ENCODE measurements around the gene DNAAF2. TPM values are rescaled to one million over a fixed set of nuclear protein-coding genes. Genes with fewer than 3 reads are reported as not detected.
"Not testable (repeated sequence)": the region's sequence is repeated elsewhere in the genome, so short reads cannot be mapped to it uniquely, and the experiment has no call there.

The DNAAF2 gene
- total RNA-seq, result 17.2 TPM

- peak; percentile 58 for DNase-seq
These were observed at the start of gene DNAAF2 for GRCh38 chr14:49634547-49635334. TSS of gene DNAAF2 (minus strand) at chr14:49635244. CDS start at chr14:49635149, 95 bp downstream.

- no peak for DNase-seq
These were observed 44.2 kb upstream of the DNAAF2 start for GRCh38 chr14:49679271-49679670.

- DNase-seq, result no peak
These were observed 42.6 kb upstream of the DNAAF2 start for GRCh38 chr14:49677643-49678042.

- DNase-seq, result no peak
These were observed 38.5 kb upstream of the DNAAF2 start for GRCh38 chr14:49673586-49673985.

- DNase-seq, result no peak
These were observed 35.4 kb upstream of the DNAAF2 start for GRCh38 chr14:49670475-49670874.

GRCh38 chr14:49659526-49660455 lies 24.7 kb upstream of the DNAAF2 start:
- no peak for DNase-seq

GRCh38 chr14:49657500-49657899 lies 22.5 kb upstream of the DNAAF2 start:
- DNase-seq, result not testable (repeated sequence)

GRCh38 chr14:49654511-49654910 lies 19.5 kb upstream of the DNAAF2 start:
- no peak for DNase-seq

GRCh38 chr14:49653508-49653907 lies 18.5 kb upstream of the DNAAF2 start:
- no peak for DNase-seq

- no peak for DNase-seq
These were observed 7.1 kb upstream of the DNAAF2 start for GRCh38 chr14:49642163-49642562.

GRCh38 chr14:49641697-49642129 lies 6.7 kb upstream of the DNAAF2 start:
- DNase-seq, result peak; percentile 6

- no peak for DNase-seq
These were observed 5.7 kb upstream of the DNAAF2 start for GRCh38 chr14:49640540-49641417.

GRCh38 chr14:49637534-49638078 lies 2.6 kb upstream of the DNAAF2 start:
- no peak for DNase-seq

GRCh38 chr14:49636866-49637265 lies 1.8 kb upstream of the DNAAF2 start:
- DNase-seq, result no peak

- peak; percentile 89 for DNase-seq
These were observed 1.2 kb downstream of the DNAAF2 start for GRCh38 chr14:49633640-49634546.

- DNase-seq, result no peak
These were observed 10.9 kb downstream of the DNAAF2 start for GRCh38 chr14:49623941-49624839.

- DNase-seq, result no peak
These were observed 11.7 kb downstream of the DNAAF2 start for GRCh38 chr14:49623387-49623786.

- no peak for DNase-seq
These were observed 12.9 kb downstream of the DNAAF2 start for GRCh38 chr14:49622022-49622607.
